A549 treated with Hydrocortisone at 1 μM for 4 hours (cell line): ENCODE data around the gene MIEF2. TPM values are rescaled to one million over a fixed set of nuclear protein-coding genes. Genes with fewer than 3 reads are reported as not detected.

Source experiments
- total RNA-seq: library from RNA; stranded (reverse); fragments of 200-300 nt; extraction: Qiagen RNA extraction; gene quantifications from 5 replicates; pipeline ENCODE4 v1.2.3, GENCODE V29; 2022

The MIEF2 gene
- 8.3 to 10.5 TPM (median 10.3 TPM) in 5 replicates for total RNA-seq

GRCh38 chr17:18260332-18261145 is at the start of gene MIEF2:
TSS of gene MIEF2 (plus strand) at chr17:18260662. CDS start at chr17:18262721, 2,059 bp downstream.

GRCh38 chr17:18225121-18225641 is 35.3 kb upstream of the MIEF2 start, which contains the start of gene LLGL1:
TSS of gene LLGL1 (plus strand) at chr17:18225635. CDS start at chr17:18225683, 48 bp downstream.

GRCh38 chr17:18258356-18259038 is 2.0 kb upstream of the MIEF2 start, which contains the start of gene FLII:
TSS of gene FLII (minus strand) at chr17:18258738. CDS start at chr17:18258690, 48 bp downstream.

GRCh38 chr17:18314731-18315561 is 54.5 kb downstream of the MIEF2 start, which contains the start of the genes SMCR8 and TOP3A:
TSS of gene SMCR8 (plus strand) at chr17:18315293. CDS start at chr17:18315790, 497 bp downstream.
TSS of gene TOP3A (minus strand) at chr17:18314994. CDS start at chr17:18314778, 216 bp downstream.

Other genes with a start within 250 kb of the MIEF2 start
- 22.8 to 30.3 TPM (median 30.2 TPM) in 5 replicates for gene ATPAF2, start 221.5 kb upstream of the MIEF2 start, total RNA-seq
- 8.3 to 11.3 TPM (median 10.5 TPM) in 5 replicates for gene GID4, start 221.3 kb upstream of the MIEF2 start, total RNA-seq
- 48.8 to 54.9 TPM (median 51.3 TPM) in 5 replicates for gene DRG2, start 172.7 kb upstream of the MIEF2 start, total RNA-seq
- 0.34 to 0.54 TPM (median 0.37 TPM) in 5 replicates for gene MYO15A, start 151.9 kb upstream of the MIEF2 start, total RNA-seq
- 48.1 to 62.0 TPM (median 51.7 TPM) in 5 replicates for gene ALKBH5, start 76.8 kb upstream of the MIEF2 start, total RNA-seq
- gene LLGL1, start 35.0 kb upstream of the MIEF2 start, total RNA-seq = 12.6 to 16.9 TPM (median 15.1 TPM) in 5 replicates
- gene FLII, start 1.9 kb upstream of the MIEF2 start, total RNA-seq = 231 to 243 TPM (median 234 TPM) in 5 replicates
- 32.3 to 41.4 TPM (median 35.8 TPM) in 5 replicates for gene TOP3A, start 54.3 kb downstream of the MIEF2 start, total RNA-seq
- gene SMCR8, start 54.6 kb downstream of the MIEF2 start, total RNA-seq = 14.8 to 19.7 TPM (median 15.4 TPM) in 5 replicates
- 44.8 to 51.5 TPM (median 46.6 TPM) in 5 replicates for gene SHMT1, start 102.9 kb downstream of the MIEF2 start, total RNA-seq
- gene EVPLL, start 117.1 kb downstream of the MIEF2 start, total RNA-seq = not detected in 5 replicates
- gene LGALS9C, start 216.1 kb downstream of the MIEF2 start, total RNA-seq = not detected in 5 replicates